Muscle layer of duodenum (tissue), 2 donors: Measurements from ENCODE around the gene UBASH3B.

Experiments used
- H3K27ac ChIP-seq: one replicate; pipeline ENCODE4 v1.7.0; 2013; ENCODE audit warnings: mild to moderate bottlenecking, low read length
- H3K27me3 ChIP-seq: one replicate; pipeline ENCODE4 v1.7.0; 2013; ENCODE audit warnings: low read depth, mild to moderate bottlenecking, control low read depth, low read length
- H3K36me3 ChIP-seq, 2 donors: one replicate each; pipeline ENCODE4 v1.7.0; 2013; ENCODE audit warnings: low read length in 2 of 2, control low read depth in 1 of 2, mild to moderate bottlenecking in 1 of 2; ENCODE audit not compliant: insufficient read depth in 2 of 2, control insufficient read depth in 1 of 2
- H3K4me1 ChIP-seq, 2 donors: one replicate each; pipeline ENCODE4 v1.7.0; 2013; ENCODE audit warnings: low read length in 2 of 2, mild to moderate bottlenecking in 2 of 2, control low read depth in 1 of 2, moderate library complexity in 1 of 2; ENCODE audit not compliant: insufficient read depth in 2 of 2, control insufficient read depth in 1 of 2
- H3K4me3 ChIP-seq, 2 donors: one replicate each; pipeline ENCODE4 v1.7.0; 2013; ENCODE audit warnings: low read length in 2 of 2, low read depth in 1 of 2, mild to moderate bottlenecking in 1 of 2
- H3K9me3 ChIP-seq, 2 donors: one replicate each; pipeline ENCODE4 v1.7.0; 2013; ENCODE audit warnings: low read length in 2 of 2, control low read depth in 1 of 2, mild to moderate bottlenecking in 1 of 2; ENCODE audit not compliant: control insufficient read depth in 1 of 2
- donor health status: healthy.

UBASH3B gene

GRCh38 chr11:122751292-122752070 is 96.0 kb downstream of the UBASH3B start:
- Histone ChIP-seq H3K36me3 (no peaks in the 10 kb centered on the region), H3K27me3 (no peaks in the 10 kb centered on the region), H3K4me3 (no peak overlapping the region), H3K4me1 (peaks cover 7 to 9% of the 10 kb centered on the region in 2 donors), H3K9me3 (no peaks in the 10 kb centered on the region), H3K27ac (no peak overlapping the region)

GRCh38 chr11:122754028-122754427 is 98.5 kb downstream of the UBASH3B start:
- H3K27me3 ChIP-seq, result no peaks in the 10 kb centered on the region
- no peak overlapping the region for H3K4me3 ChIP-seq
- peaks cover 0 to 9% of the 10 kb centered on the region in 2 donors for H3K4me1 ChIP-seq
- H3K36me3 ChIP-seq, result no peaks in the 10 kb centered on the region
- H3K9me3 ChIP-seq, result no peaks in the 10 kb centered on the region
- H3K27ac ChIP-seq, result no peak overlapping the region

GRCh38 chr11:122754553-122755322 is 99.2 kb downstream of the UBASH3B start:
- H3K27ac ChIP-seq, result no peak overlapping the region
- no peak overlapping the region for H3K4me3 ChIP-seq
- H3K4me1 ChIP-seq, result peaks cover 0 to 5% of the 10 kb centered on the region in 2 donors
- no peaks in the 10 kb centered on the region for H3K9me3 ChIP-seq
- H3K27me3 ChIP-seq, result no peaks in the 10 kb centered on the region
- no peaks in the 10 kb centered on the region for H3K36me3 ChIP-seq

- Histone ChIP-seq H3K36me3 (no peaks in the 10 kb centered on the region), H3K9me3 (no peaks in the 10 kb centered on the region), H3K4me1 (peaks cover 0 to 5% of the 10 kb centered on the region in 2 donors), H3K27me3 (no peaks in the 10 kb centered on the region), H3K4me3 (no peak overlapping the region), H3K27ac (no peak overlapping the region)
Measured at GRCh38 chr11:122755409-122755808, 99.9 kb downstream of the UBASH3B start.

GRCh38 chr11:122755941-122756340 is 100.4 kb downstream of the UBASH3B start:
- H3K4me3 ChIP-seq, result no peak overlapping the region
- H3K4me1 ChIP-seq, result peaks cover 0 to 5% of the 10 kb centered on the region in 2 donors
- no peak overlapping the region for H3K27ac ChIP-seq

GRCh38 chr11:122756417-122756816 is 100.9 kb downstream of the UBASH3B start:
- H3K9me3 ChIP-seq, result no peaks in the 10 kb centered on the region
- no peaks in the 10 kb centered on the region for H3K36me3 ChIP-seq
- H3K27ac ChIP-seq, result no peak overlapping the region
- H3K4me1 ChIP-seq, result peaks cover 0 to 5% of the 10 kb centered on the region in 2 donors
- H3K27me3 ChIP-seq, result no peaks in the 10 kb centered on the region
- H3K4me3 ChIP-seq, result no peak overlapping the region

More at GRCh38 chr11:122755941-122756340, 100.4 kb downstream of the UBASH3B start:
- Histone ChIP-seq H3K27me3 (no peaks in the 10 kb centered on the region), H3K9me3 (no peaks in the 10 kb centered on the region), H3K36me3 (no peaks in the 10 kb centered on the region)

GRCh38 chr11:122757201-122757600 is 101.7 kb downstream of the UBASH3B start:
- no peaks in the 10 kb centered on the region for H3K36me3 ChIP-seq
- no peaks in the 10 kb centered on the region for H3K27me3 ChIP-seq
- peaks cover 0 to 5% of the 10 kb centered on the region in 2 donors for H3K4me1 ChIP-seq
- no peak overlapping the region for H3K4me3 ChIP-seq
- H3K27ac ChIP-seq, result no peak overlapping the region
- H3K9me3 ChIP-seq, result no peaks in the 10 kb centered on the region

- H3K4me1 ChIP-seq, result peaks cover 0 to 5% of the 10 kb centered on the region in 2 donors
- H3K9me3 ChIP-seq, result no peaks in the 10 kb centered on the region
- H3K4me3 ChIP-seq, result no peak overlapping the region
- no peak overlapping the region for H3K27ac ChIP-seq
- no peaks in the 10 kb centered on the region for H3K27me3 ChIP-seq
- H3K36me3 ChIP-seq, result no peaks in the 10 kb centered on the region
Measured at GRCh38 chr11:122758339-122758738, 102.8 kb downstream of the UBASH3B start.

GRCh38 chr11:122758974-122759373 is 103.5 kb downstream of the UBASH3B start:
- Histone ChIP-seq H3K27me3 (no peaks in the 10 kb centered on the region), H3K36me3 (no peaks in the 10 kb centered on the region), H3K27ac (no peak overlapping the region), H3K9me3 (no peaks in the 10 kb centered on the region), H3K4me1 (peaks cover 0 to 5% of the 10 kb centered on the region in 2 donors), H3K4me3 (no peak overlapping the region)

- no peaks in the 10 kb centered on the region for H3K27me3 ChIP-seq
- H3K4me1 ChIP-seq, result no peaks in the 10 kb centered on the region
- no peaks in the 10 kb centered on the region for H3K9me3 ChIP-seq
- no peak overlapping the region for H3K27ac ChIP-seq
- H3K4me3 ChIP-seq, result no peak overlapping the region
- H3K36me3 ChIP-seq, result no peaks in the 10 kb centered on the region
Measured at GRCh38 chr11:122763108-122763507, 107.6 kb downstream of the UBASH3B start.

GRCh38 chr11:122764371-122765090 is 109.0 kb downstream of the UBASH3B start:
- no peaks in the 10 kb centered on the region for H3K9me3 ChIP-seq
- no peak overlapping the region for H3K4me3 ChIP-seq
- H3K27me3 ChIP-seq, result no peaks in the 10 kb centered on the region
- no peaks in the 10 kb centered on the region for H3K36me3 ChIP-seq
- H3K4me1 ChIP-seq, result no peaks in the 10 kb centered on the region
- no peak overlapping the region for H3K27ac ChIP-seq
